Measurements from ENCODE around the gene LYZL2.
"Not testable (repeated sequence)": the region's sequence is repeated elsewhere in the genome, so short reads cannot be mapped to it uniquely, and the experiment has no call there.

Gene LYZL2

DNA sequence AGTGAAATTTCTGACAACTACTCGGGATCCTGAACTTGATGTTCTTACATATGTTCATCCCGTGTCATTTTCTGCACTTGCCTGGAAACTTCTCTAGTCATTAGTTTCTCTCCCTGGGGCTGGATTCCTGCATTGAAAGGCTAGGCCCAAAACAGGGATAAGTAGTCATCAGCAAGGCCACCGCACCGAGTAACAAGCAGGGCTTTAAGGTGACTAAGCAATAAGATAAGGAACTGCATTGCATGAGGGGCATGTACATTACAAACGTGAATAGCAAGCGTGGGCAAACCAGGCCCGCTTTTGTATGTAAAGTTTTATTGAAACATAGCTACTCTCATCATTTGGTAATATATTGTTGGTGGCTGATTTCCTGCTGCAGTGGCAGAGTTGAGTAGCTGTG lies 977 bp downstream of the LYZL2 start:
- H3K4me2 ChIP-seq (ENCODE audit: insufficient read depth, low read length, poor library complexity, severe bottlenecking); H4K8ac ChIP-seq (ENCODE audit: low read depth, low read length); H4K91ac ChIP-seq (ENCODE audit: low read depth, low read length, poor library complexity); H3K9me3 ChIP-seq (replicated peaks in 1 of 2; ENCODE audit: control insufficient read depth in 2 of 2, insufficient read depth in 1 of 2, low read depth in 1 of 2, low read length in 2 of 2); H3K4me3 ChIP-seq (ENCODE audit: low read length in 2 of 2); H2AFZ ChIP-seq (ENCODE audit: low read length); H3K4ac ChIP-seq (ENCODE audit: low read length); H3K14ac ChIP-seq (ENCODE audit: low read length); DNase-seq (ENCODE audit: low spot score); H3K79me1 ChIP-seq (ENCODE audit: low read depth, low read length); H2BK5ac ChIP-seq (ENCODE audit: low read length); H3K9ac ChIP-seq (ENCODE audit: low read depth, low read length, poor library complexity); H2AK5ac ChIP-seq (ENCODE audit: low read depth, low read length); H3K27ac ChIP-seq (replicated peaks; ENCODE audit: low read length); H2BK15ac ChIP-seq (ENCODE audit: low read length); H3K23ac ChIP-seq (ENCODE audit: low read depth, low read length, poor library complexity); H2BK120ac ChIP-seq (ENCODE audit: low read depth, low read length); H2BK12ac ChIP-seq (ENCODE audit: low read length); H3K18ac ChIP-seq (ENCODE audit: low read length); H3K36me3 ChIP-seq (replicated peaks in 1 of 2; ENCODE audit: control insufficient read depth in 2 of 2, insufficient read depth in 2 of 2, low read length in 2 of 2); H3K4me1 ChIP-seq (ENCODE audit: control insufficient read depth in 2 of 2, insufficient read depth in 1 of 2, low read depth in 1 of 2, low read length in 2 of 2); H3K27me3 ChIP-seq (ENCODE audit: control insufficient read depth in 3 of 3, insufficient read depth in 3 of 3, low read depth in 1 of 3, low read length in 3 of 3): not testable (repeated sequence)
- WGBS, 2 donors (ENCODE audit: extremely low coverage in 2 of 2, insufficient read length in 2 of 2, insufficient replicate concordance in 1 of 2): no CpG with 5 or more reads among the region's 7 CpGs

- H2BK5ac ChIP-seq (ENCODE audit: low read length); DNase-seq (ENCODE audit: low spot score): not testable (repeated sequence)
- no CpG with 5 or more reads among the region's 11 CpGs for WGBS, 2 donors (ENCODE audit: extremely low coverage in 2 of 2, insufficient read length in 2 of 2, insufficient replicate concordance in 1 of 2)
These were observed 2.7 kb downstream of the LYZL2 start for GRCh38 chr10:30626837-30627236.

GRCh38 chr10:30626196-30626595 lies 3.4 kb downstream of the LYZL2 start:
- not testable (repeated sequence) for H3K9me3 ChIP-seq (replicated peaks in 1 of 2; ENCODE audit: control insufficient read depth in 2 of 2, insufficient read depth in 1 of 2, low read depth in 1 of 2, low read length in 2 of 2); H2BK12ac ChIP-seq (ENCODE audit: low read length); H2AK5ac ChIP-seq (ENCODE audit: low read depth, low read length); H3K36me3 ChIP-seq (replicated peaks in 1 of 2; ENCODE audit: control insufficient read depth in 2 of 2, insufficient read depth in 2 of 2, low read length in 2 of 2); H2BK15ac ChIP-seq (ENCODE audit: low read length); H3K27me3 ChIP-seq (ENCODE audit: control insufficient read depth in 3 of 3, insufficient read depth in 3 of 3, low read depth in 1 of 3, low read length in 3 of 3); H3K79me1 ChIP-seq (ENCODE audit: low read depth, low read length); H2BK5ac ChIP-seq (ENCODE audit: low read length); H3K27ac ChIP-seq (replicated peaks; ENCODE audit: low read length); H2AFZ ChIP-seq (ENCODE audit: low read length); H4K91ac ChIP-seq (ENCODE audit: low read depth, low read length, poor library complexity); H3K4ac ChIP-seq (ENCODE audit: low read length); DNase-seq (ENCODE audit: low spot score); H4K8ac ChIP-seq (ENCODE audit: low read depth, low read length); H3K4me3 ChIP-seq (ENCODE audit: low read length in 2 of 2); H3K23ac ChIP-seq (ENCODE audit: low read depth, low read length, poor library complexity); H3K18ac ChIP-seq (ENCODE audit: low read length); H3K4me2 ChIP-seq (ENCODE audit: insufficient read depth, low read length, poor library complexity, severe bottlenecking); H3K9ac ChIP-seq (ENCODE audit: low read depth, low read length, poor library complexity); H3K4me1 ChIP-seq (ENCODE audit: control insufficient read depth in 2 of 2, insufficient read depth in 1 of 2, low read depth in 1 of 2, low read length in 2 of 2); H2BK120ac ChIP-seq (ENCODE audit: low read depth, low read length); H3K14ac ChIP-seq (ENCODE audit: low read length)
- WGBS, 2 donors (ENCODE audit: extremely low coverage in 2 of 2, insufficient read length in 2 of 2, insufficient replicate concordance in 1 of 2): no CpG with 5 or more reads among the region's 7 CpGs

More at GRCh38 chr10:30626837-30627236, 2.7 kb downstream of the LYZL2 start:
- not testable (repeated sequence) for H3K27me3 ChIP-seq (ENCODE audit: control insufficient read depth in 3 of 3, insufficient read depth in 3 of 3, low read depth in 1 of 3, low read length in 3 of 3); H3K27ac ChIP-seq (replicated peaks; ENCODE audit: low read length); H3K23ac ChIP-seq (ENCODE audit: low read depth, low read length, poor library complexity); H2BK120ac ChIP-seq (ENCODE audit: low read depth, low read length); H3K4me1 ChIP-seq (ENCODE audit: control insufficient read depth in 2 of 2, insufficient read depth in 1 of 2, low read depth in 1 of 2, low read length in 2 of 2); H4K91ac ChIP-seq (ENCODE audit: low read depth, low read length, poor library complexity); H3K9me3 ChIP-seq (replicated peaks in 1 of 2; ENCODE audit: control insufficient read depth in 2 of 2, insufficient read depth in 1 of 2, low read depth in 1 of 2, low read length in 2 of 2); H2AFZ ChIP-seq (ENCODE audit: low read length); H3K18ac ChIP-seq (ENCODE audit: low read length); H3K4ac ChIP-seq (ENCODE audit: low read length); H4K8ac ChIP-seq (ENCODE audit: low read depth, low read length); H3K14ac ChIP-seq (ENCODE audit: low read length); H2BK15ac ChIP-seq (ENCODE audit: low read length); H3K4me3 ChIP-seq (ENCODE audit: low read length in 2 of 2); H3K4me2 ChIP-seq (ENCODE audit: insufficient read depth, low read length, poor library complexity, severe bottlenecking); H2BK12ac ChIP-seq (ENCODE audit: low read length); H3K36me3 ChIP-seq (replicated peaks in 1 of 2; ENCODE audit: control insufficient read depth in 2 of 2, insufficient read depth in 2 of 2, low read length in 2 of 2); H3K9ac ChIP-seq (ENCODE audit: low read depth, low read length, poor library complexity); H2AK5ac ChIP-seq (ENCODE audit: low read depth, low read length); H3K79me1 ChIP-seq (ENCODE audit: low read depth, low read length)

DNA sequence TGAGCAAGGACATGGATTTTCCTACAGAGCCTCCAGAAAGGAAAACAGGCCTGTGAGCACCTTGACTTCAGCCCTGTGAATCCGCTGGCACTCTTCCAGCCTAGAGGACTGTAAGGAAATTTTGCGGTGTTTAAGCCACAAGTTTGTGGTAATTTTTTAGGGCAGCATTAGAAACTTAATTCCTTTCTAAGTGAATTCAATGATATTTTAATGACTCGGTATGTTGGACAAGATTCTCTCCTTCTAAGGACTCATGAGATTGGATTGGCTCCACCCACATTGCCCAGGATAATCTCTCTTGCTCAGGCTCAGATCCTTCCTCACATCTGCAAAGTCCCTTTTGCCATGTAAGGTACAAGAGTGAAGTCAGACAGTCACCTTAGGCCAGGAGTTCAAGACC lies 4.5 kb downstream of the LYZL2 start:
- Histone ChIP-seq H3K36me3 (replicated peaks in 1 of 2; ENCODE audit: control insufficient read depth in 2 of 2, insufficient read depth in 2 of 2, low read length in 2 of 2) (no peaks in the 10 kb centered on the region), H3K4me1 (ENCODE audit: control insufficient read depth in 2 of 2, insufficient read depth in 1 of 2, low read depth in 1 of 2, low read length in 2 of 2) (no peaks in the 10 kb centered on the region), H3K23ac (ENCODE audit: low read depth, low read length, poor library complexity) (no peak overlapping the region), H2AFZ (ENCODE audit: low read length) (no peak overlapping the region), H3K27ac (replicated peaks; ENCODE audit: low read length) (no peak overlapping the region), H2BK120ac (ENCODE audit: low read depth, low read length) (no peak overlapping the region), H3K4ac (ENCODE audit: low read length) (no peak overlapping the region), H2BK12ac (ENCODE audit: low read length) (no peak overlapping the region), H3K4me2 (ENCODE audit: insufficient read depth, low read length, poor library complexity, severe bottlenecking) (no peak overlapping the region), H2AK5ac (ENCODE audit: low read depth, low read length) (no peak overlapping the region), H3K4me3 (ENCODE audit: low read length in 2 of 2) (no peak overlapping the region), H3K18ac (ENCODE audit: low read length) (no peak overlapping the region), H3K9ac (ENCODE audit: low read depth, low read length, poor library complexity) (no peak overlapping the region), H3K79me1 (ENCODE audit: low read depth, low read length) (no peaks in the 10 kb centered on the region), H3K14ac (ENCODE audit: low read length) (no peak overlapping the region), H2BK15ac (ENCODE audit: low read length) (no peak overlapping the region), H2BK5ac (ENCODE audit: low read length) (no peak overlapping the region), H3K9me3 (replicated peaks in 1 of 2; ENCODE audit: control insufficient read depth in 2 of 2, insufficient read depth in 1 of 2, low read depth in 1 of 2, low read length in 2 of 2) (no peaks in the 10 kb centered on the region), H4K8ac (ENCODE audit: low read depth, low read length) (no peak overlapping the region), H4K91ac (ENCODE audit: low read depth, low read length, poor library complexity) (no peak overlapping the region), H3K27me3 (ENCODE audit: control insufficient read depth in 3 of 3, insufficient read depth in 3 of 3, low read depth in 1 of 3, low read length in 3 of 3) (no peaks in the 10 kb centered on the region)
- WGBS, 2 donors (ENCODE audit: extremely low coverage in 2 of 2, insufficient read length in 2 of 2, insufficient replicate concordance in 1 of 2): no CpG with 5 or more reads among the region's 3 CpGs
- no peak for DNase-seq (ENCODE audit: low spot score)
